ENCODE results near the gene XAGE1B.
"Not testable (repeated sequence)": the region's sequence is repeated elsewhere in the genome, so short reads cannot be mapped to it uniquely, and the experiment has no call there.

DNA sequence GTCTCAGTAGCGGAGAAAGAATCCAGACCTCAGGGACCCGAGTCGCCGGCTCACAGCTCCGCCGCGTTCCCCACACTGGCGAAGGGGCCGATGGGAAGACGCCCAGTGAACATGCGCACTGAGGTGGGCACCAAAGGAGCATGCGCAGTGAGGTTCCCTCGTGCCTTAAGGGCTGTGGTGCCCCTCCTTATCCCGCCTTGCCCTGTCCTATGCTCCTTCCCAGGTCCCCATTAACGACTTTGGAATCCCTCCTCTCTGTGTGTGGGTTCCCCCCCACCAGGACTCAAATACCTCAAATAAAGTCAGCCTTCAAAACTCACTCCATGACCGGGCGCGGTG, at the start of gene XAGE1B:
- TF ChIP-seq CTCF (tag by site-specific recombination; IDR thresholded peaks at IDR 0.05); GLI4 (tag by site-specific recombination; IDR thresholded peaks at IDR 0.05); GFI1B (tag by site-specific recombination; IDR thresholded peaks at IDR 0.05); ZNF280C (tag by site-specific recombination; IDR thresholded peaks at IDR 0.05); ZNF670 (tag by site-specific recombination; IDR thresholded peaks at IDR 0.05; ENCODE audit: low read depth); ZNF654 (tag by site-specific recombination; IDR thresholded peaks at IDR 0.05; ENCODE audit: low read depth); PATZ1 (tag by site-specific recombination; IDR thresholded peaks at IDR 0.05); BCL11A (tag by site-specific recombination; IDR thresholded peaks at IDR 0.05; ENCODE audit: low read depth); ZNF660 (tag by site-specific recombination; IDR thresholded peaks at IDR 0.05): not testable (repeated sequence)
- TF ChIP-seq, protein P1, sequence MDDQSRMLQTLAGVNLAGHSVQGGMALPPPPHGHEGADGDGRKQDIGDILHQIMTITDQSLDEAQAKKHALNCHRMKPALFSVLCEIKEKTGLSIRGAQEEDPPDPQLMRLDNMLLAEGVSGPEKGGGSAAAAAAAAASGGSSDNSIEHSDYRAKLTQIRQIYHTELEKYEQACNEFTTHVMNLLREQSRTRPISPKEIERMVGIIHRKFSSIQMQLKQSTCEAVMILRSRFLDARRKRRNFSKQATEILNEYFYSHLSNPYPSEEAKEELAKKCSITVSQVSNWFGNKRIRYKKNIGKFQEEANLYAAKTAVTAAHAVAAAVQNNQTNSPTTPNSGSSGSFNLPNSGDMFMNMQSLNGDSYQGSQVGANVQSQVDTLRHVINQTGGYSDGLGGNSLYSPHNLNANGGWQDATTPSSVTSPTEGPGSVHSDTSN (CRISPR knock-in tag; IDR thresholded peaks at IDR 0.05) = not testable (repeated sequence)
- TF ChIP-seq, protein P2, sequence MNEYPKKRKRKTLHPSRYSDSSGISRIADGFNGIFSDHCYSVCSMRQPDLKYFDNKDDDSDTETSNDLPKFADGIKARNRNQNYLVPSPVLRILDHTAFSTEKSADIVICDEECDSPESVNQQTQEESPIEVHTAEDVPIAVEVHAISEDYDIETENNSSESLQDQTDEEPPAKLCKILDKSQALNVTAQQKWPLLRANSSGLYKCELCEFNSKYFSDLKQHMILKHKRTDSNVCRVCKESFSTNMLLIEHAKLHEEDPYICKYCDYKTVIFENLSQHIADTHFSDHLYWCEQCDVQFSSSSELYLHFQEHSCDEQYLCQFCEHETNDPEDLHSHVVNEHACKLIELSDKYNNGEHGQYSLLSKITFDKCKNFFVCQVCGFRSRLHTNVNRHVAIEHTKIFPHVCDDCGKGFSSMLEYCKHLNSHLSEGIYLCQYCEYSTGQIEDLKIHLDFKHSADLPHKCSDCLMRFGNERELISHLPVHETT (tag by site-specific recombination; IDR thresholded peaks at IDR 0.05) = not testable (repeated sequence)

Data from HEK293 (cell line).